NCI-H2196 treated with DMSO at 0.1 percent for 48 hours (cell line): ENCODE data around the gene PHF12.

ENCODE experiments used
- DNase-seq: peaks from one replicate; lab custom pipeline; 2025; ENCODE audit not compliant: unreplicated experiment; lab: John Stamatoyannopoulos, UW

The PHF12 gene

GRCh38 chr17:28955408-28955807, 4.1 kb upstream of the PHF12 start:
- no peak for DNase-seq

DNA sequence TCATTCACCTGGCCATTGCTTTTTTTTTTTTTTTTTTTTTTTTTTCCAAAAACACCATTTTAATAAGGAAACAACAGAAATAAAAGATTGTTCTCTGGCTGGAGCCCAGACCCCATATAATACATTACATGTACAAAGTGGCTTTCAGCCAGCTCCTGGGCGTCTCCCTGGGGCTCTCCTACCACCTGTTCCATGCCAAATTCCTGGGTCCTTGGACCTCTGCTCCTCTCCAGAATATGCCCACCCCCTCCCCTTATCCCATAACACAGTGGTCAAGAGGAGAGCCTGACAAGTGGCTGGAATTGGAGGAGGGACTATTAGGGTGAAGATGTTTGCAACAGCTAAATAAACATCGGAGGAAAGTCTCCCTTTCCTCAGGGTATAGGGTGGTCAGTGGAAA, 3.6 kb upstream of the PHF12 start:
- no peak for DNase-seq

GRCh38 chr17:28953444-28954118, 2.3 kb upstream of the PHF12 start:
- DNase-seq = no peak

GRCh38 chr17:28951991-28952975, 965 bp upstream of the PHF12 start:
- peak; percentile 90 for DNase-seq

GRCh38 chr17:28950752-28951427, 428 bp downstream of the PHF12 start:
- no peak for DNase-seq

- DNase-seq = no peak
Observed at GRCh38 chr17:28950017-28950751, 1.1 kb downstream of the PHF12 start.

GRCh38 chr17:28949185-28950016, 1.9 kb downstream of the PHF12 start:
- DNase-seq = no peak

- DNase-seq = no peak
Observed at GRCh38 chr17:28948873-28949184, 2.5 kb downstream of the PHF12 start.

GRCh38 chr17:28948342-28948741, 3.0 kb downstream of the PHF12 start:
- DNase-seq = no peak

DNA sequence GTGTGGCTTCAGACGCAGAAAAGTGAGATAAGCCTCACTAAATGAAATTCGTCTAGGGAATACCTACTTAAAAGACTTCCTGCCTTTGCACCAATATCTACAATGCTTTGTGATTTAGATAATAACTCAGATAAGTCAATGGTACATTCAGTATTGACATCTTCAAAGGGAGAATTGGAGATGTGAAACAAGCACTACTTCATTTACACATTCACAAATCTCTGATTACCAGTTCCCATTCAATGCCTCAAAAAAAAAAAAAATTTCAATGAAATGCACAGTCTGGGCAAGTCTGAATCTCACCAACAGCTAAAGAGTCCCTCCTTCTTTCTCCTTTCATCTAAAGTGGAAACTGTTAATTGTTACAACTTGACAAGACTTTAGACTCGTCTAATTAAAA, 3.7 kb downstream of the PHF12 start:
- no peak for DNase-seq

DNA sequence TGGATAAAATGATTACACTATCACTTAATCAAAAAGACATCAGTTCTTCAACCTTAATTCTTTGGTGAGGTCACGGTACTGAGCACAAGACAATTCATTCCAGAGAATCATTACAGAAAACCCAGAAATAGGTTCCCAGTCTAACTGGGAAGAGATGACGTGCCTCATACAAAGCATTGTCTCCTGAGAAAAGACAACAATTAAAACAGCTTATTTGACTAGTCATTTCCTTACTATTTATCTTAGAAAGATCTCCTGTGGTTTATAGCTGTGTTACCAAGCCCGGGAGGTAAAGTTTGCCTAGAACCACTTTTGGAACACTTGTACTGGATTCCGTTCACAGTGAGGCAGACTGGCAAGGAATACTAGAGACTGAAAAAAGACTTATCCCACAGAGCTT, 5.1 kb downstream of the PHF12 start:
- no peak for DNase-seq

DNA sequence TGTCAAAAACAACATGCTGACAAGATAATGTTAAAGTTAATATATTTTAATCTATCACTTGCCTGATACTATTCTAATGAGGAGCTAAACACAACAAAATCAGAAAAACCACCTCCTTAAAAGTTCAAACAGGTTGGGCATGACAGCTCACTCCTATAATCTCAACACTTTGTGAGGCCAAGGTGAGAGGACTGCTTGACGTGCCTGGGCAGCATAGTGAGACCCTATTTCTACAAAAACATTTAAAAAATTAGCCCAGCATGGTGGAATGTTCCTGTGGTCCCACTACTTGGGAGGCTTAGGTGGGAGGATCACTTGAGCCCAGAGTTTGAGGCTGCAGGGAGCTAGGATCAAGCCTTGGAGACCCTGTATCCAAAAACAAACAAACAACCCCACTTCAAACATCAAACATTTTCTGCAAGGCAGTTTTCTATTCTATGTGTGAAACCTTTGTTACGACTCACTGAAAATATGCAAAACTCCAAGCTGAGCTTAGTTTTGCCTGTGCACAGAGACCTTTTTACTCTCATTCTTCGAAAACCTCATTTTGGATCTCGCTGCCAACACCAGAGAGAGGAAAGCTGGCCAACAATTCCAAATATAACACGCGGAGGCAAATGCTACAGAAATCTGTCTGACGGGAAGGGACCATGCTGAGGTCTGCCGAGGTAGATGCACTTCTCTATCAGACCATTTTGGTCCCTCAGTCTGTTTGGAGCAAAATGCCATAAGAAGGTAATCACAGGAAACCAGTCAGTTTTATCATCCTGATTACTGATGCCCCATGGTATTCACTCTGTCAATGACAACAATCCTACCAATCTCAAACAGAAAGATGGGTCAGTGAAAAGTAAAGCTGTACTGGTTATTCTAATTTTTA, 6.2 kb downstream of the PHF12 start:
- DNase-seq = no peak

DNA sequence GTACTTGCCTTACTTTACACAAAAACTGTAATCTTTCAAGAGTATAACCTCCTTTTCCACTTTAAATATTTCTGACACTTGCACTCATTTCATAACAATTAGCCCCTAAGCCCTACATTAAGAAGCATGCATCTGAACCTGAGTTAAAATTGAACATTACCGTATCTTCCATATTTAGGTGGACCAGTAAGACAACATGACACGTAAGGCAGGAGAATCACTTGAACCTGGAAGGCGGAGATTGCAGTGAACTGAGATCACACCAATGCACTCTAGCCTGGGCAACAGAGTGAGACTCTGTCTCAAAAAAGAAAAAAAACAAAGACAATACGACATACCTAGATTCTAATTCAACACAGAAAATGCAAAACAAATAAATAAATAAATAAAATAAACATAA, 7.0 kb downstream of the PHF12 start:
- no peak for DNase-seq

DNA sequence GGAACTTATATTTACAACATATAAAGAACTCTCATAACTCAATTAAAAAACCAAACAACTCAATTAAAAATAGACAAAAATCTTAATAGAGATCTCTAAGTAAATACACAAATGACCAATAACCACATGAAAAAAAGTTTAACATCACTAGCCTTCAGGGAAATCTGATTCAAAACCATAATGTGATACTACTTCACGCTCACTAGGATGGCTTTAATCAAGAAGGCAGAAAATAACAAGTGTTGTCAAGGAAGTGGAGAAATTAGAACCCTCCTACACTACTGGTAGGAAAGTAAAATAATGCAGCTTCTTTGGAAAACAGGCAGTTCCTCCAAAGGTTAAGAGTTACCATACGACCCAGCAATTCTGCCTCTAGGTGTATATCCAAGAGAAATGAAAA, 8.4 kb downstream of the PHF12 start:
- no peak for DNase-seq

DNA sequence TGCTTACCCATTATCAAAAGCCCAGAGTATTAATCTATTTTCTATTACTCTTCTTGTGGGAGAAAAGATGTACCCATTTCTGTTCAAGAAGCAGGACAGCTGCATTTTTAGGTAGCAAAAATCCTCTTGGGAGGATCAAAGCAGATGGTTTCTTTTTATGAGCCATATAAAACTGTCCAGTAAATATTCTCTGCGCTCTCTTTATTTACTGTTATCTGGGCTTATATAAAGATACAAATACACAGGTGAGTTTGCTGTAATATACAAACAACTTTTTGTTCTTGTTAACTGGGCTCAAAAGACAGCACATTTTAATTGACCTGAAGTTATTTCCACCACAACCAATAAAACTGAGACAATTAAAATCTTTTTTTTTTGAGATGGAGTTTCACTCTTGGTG, 10.1 kb downstream of the PHF12 start:
- DNase-seq = no peak

DNA sequence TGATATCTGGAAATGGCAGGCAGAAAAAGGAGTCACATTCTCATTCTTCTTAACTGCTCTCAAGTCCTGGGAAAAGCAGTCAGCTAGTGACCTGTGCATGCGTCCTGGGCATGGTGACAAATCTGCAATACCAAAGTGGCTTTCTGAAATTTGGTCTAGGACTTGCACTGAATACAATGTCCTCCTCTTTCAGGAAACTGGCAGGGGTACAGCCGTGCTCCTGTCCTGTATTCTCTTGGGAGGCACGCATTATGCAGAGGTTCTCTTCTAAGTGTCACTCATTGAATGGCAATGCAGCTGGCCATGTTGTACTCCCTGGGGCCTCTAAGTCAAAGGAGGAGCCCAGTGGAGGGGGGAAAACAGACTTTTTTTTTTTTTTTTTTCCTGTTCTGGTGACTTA, 10.6 kb downstream of the PHF12 start:
- no peak for DNase-seq

GRCh38 chr17:28940142-28940541, 11.2 kb downstream of the PHF12 start:
- no peak for DNase-seq

GRCh38 chr17:28938552-28938951, 12.8 kb downstream of the PHF12 start:
- no peak for DNase-seq

GRCh38 chr17:28937044-28937729, 14.1 kb downstream of the PHF12 start:
- DNase-seq = no peak
